ENCODE data around the gene CTNNA1. TPM values are rescaled to one million over a fixed set of nuclear protein-coding genes. Genes with fewer than 3 reads are reported as not detected.

Gene CTNNA1
- total RNA-seq, 3 donors from 2014 or later: 27.0 to 40.3 (median 32.2) TPM

- peaks cover 19% of the 10 kb centered on the region for H3K4me1 Mint-ChIP-seq (ENCODE audit: low read depth)
- ATAC-seq (peak; percentile 82), DNase-seq (no peak)
- H3K36me3 Mint-ChIP-seq (ENCODE audit: insufficient read depth): peaks cover 7% of the 10 kb centered on the region
- H3K9me3 Mint-ChIP-seq: no peaks in the 10 kb centered on the region
- H3K4me3 Mint-ChIP-seq: no peak overlapping the region
- no peaks in the 10 kb centered on the region for H3K27me3 Mint-ChIP-seq (ENCODE audit: low read depth)
Observed at GRCh38 chr5:138953387-138954256, 200.4 kb downstream of the CTNNA1 start.

- Mint-ChIP-seq H3K9me3 (no peaks in the 10 kb centered on the region), H3K4me3 (no peak overlapping the region), H3K36me3 (ENCODE audit: insufficient read depth) (peaks cover 7% of the 10 kb centered on the region), H3K27me3 (ENCODE audit: low read depth) (no peaks in the 10 kb centered on the region), H3K4me1 (ENCODE audit: low read depth) (peaks cover 19% of the 10 kb centered on the region)
- DNase-seq (no peak), ATAC-seq (no peak)
Observed at GRCh38 chr5:138954257-138955012, 201.2 kb downstream of the CTNNA1 start.

- ATAC-seq: no peak
- Mint-ChIP-seq H3K36me3 (ENCODE audit: insufficient read depth) (peaks cover 3% of the 10 kb centered on the region), H3K4me1 (ENCODE audit: low read depth) (peaks cover 19% of the 10 kb centered on the region), H3K4me3 (no peak overlapping the region), H3K9me3 (no peaks in the 10 kb centered on the region), H3K27me3 (ENCODE audit: low read depth) (no peaks in the 10 kb centered on the region)
- no peak for DNase-seq
Observed at GRCh38 chr5:138955013-138955660, 201.9 kb downstream of the CTNNA1 start.

- ATAC-seq (no peak), DNase-seq (no peak)
- no peaks in the 10 kb centered on the region for H3K9me3 Mint-ChIP-seq
- peaks cover 2% of the 10 kb centered on the region for H3K36me3 Mint-ChIP-seq (ENCODE audit: insufficient read depth)
- peaks cover 19% of the 10 kb centered on the region for H3K4me1 Mint-ChIP-seq (ENCODE audit: low read depth)
- no peaks in the 10 kb centered on the region for H3K27me3 Mint-ChIP-seq (ENCODE audit: low read depth)
- H3K4me3 Mint-ChIP-seq: no peak overlapping the region
Observed at GRCh38 chr5:138955671-138956295, 202.6 kb downstream of the CTNNA1 start.

GRCh38 chr5:138956801-138957200, 203.6 kb downstream of the CTNNA1 start:
- Mint-ChIP-seq H3K9me3 (no peaks in the 10 kb centered on the region), H3K4me3 (no peak overlapping the region)
- no peak for ATAC-seq

GRCh38 chr5:138960145-138960692, 207.0 kb downstream of the CTNNA1 start:
- DNase-seq (no peak), ATAC-seq (no peak)
- no peaks in the 10 kb centered on the region for H3K9me3 Mint-ChIP-seq

More at GRCh38 chr5:138956801-138957200, 203.6 kb downstream of the CTNNA1 start:
- no peak for DNase-seq
- H3K36me3 Mint-ChIP-seq (ENCODE audit: insufficient read depth): no peaks in the 10 kb centered on the region
- H3K4me1 Mint-ChIP-seq (ENCODE audit: low read depth): peaks cover 19% of the 10 kb centered on the region
- no peaks in the 10 kb centered on the region for H3K27me3 Mint-ChIP-seq (ENCODE audit: low read depth)

GRCh38 chr5:138961221-138961620, 208.0 kb downstream of the CTNNA1 start:
- ATAC-seq: no peak
- Mint-ChIP-seq H3K9me3 (no peaks in the 10 kb centered on the region), H3K36me3 (ENCODE audit: insufficient read depth) (no peaks in the 10 kb centered on the region), H3K4me3 (no peak overlapping the region), H3K27me3 (ENCODE audit: low read depth) (no peaks in the 10 kb centered on the region), H3K4me1 (ENCODE audit: low read depth) (no peaks in the 10 kb centered on the region)
- no peak for DNase-seq

More at GRCh38 chr5:138960145-138960692, 207.0 kb downstream of the CTNNA1 start:
- H3K4me3 Mint-ChIP-seq: no peak overlapping the region
- no peaks in the 10 kb centered on the region for H3K4me1 Mint-ChIP-seq (ENCODE audit: low read depth)
- H3K36me3 Mint-ChIP-seq (ENCODE audit: insufficient read depth): no peaks in the 10 kb centered on the region
- H3K27me3 Mint-ChIP-seq (ENCODE audit: low read depth): no peaks in the 10 kb centered on the region

- no peak overlapping the region for H3K4me3 Mint-ChIP-seq
- no peak for DNase-seq
- no peaks in the 10 kb centered on the region for H3K4me1 Mint-ChIP-seq (ENCODE audit: low read depth)
- ATAC-seq: no peak
- H3K27me3 Mint-ChIP-seq (ENCODE audit: low read depth): no peaks in the 10 kb centered on the region
- H3K9me3 Mint-ChIP-seq: no peaks in the 10 kb centered on the region
- H3K36me3 Mint-ChIP-seq (ENCODE audit: insufficient read depth): no peaks in the 10 kb centered on the region
Observed at GRCh38 chr5:138961729-138962128, 208.5 kb downstream of the CTNNA1 start.

GRCh38 chr5:138962614-138963370, 209.6 kb downstream of the CTNNA1 start:
- ATAC-seq: no peak
- Mint-ChIP-seq H3K4me3 (no peak overlapping the region), H3K27me3 (ENCODE audit: low read depth) (no peaks in the 10 kb centered on the region), H3K4me1 (ENCODE audit: low read depth) (no peaks in the 10 kb centered on the region), H3K36me3 (ENCODE audit: insufficient read depth) (no peaks in the 10 kb centered on the region), H3K9me3 (no peaks in the 10 kb centered on the region)
- no peak for DNase-seq

GRCh38 chr5:138963763-138964371, 210.6 kb downstream of the CTNNA1 start:
- no peaks in the 10 kb centered on the region for H3K27me3 Mint-ChIP-seq (ENCODE audit: low read depth)
- ATAC-seq (no peak), DNase-seq (no peak)
- no peaks in the 10 kb centered on the region for H3K4me1 Mint-ChIP-seq (ENCODE audit: low read depth)
- H3K9me3 Mint-ChIP-seq: no peaks in the 10 kb centered on the region
- H3K4me3 Mint-ChIP-seq: no peak overlapping the region
- H3K36me3 Mint-ChIP-seq (ENCODE audit: insufficient read depth): no peaks in the 10 kb centered on the region

- H3K27me3 Mint-ChIP-seq (ENCODE audit: low read depth): no peaks in the 10 kb centered on the region
- no peaks in the 10 kb centered on the region for H3K36me3 Mint-ChIP-seq (ENCODE audit: insufficient read depth)
- H3K4me3 Mint-ChIP-seq: no peak overlapping the region
- DNase-seq (no peak), ATAC-seq (no peak)
- no peaks in the 10 kb centered on the region for H3K4me1 Mint-ChIP-seq (ENCODE audit: low read depth)
- no peaks in the 10 kb centered on the region for H3K9me3 Mint-ChIP-seq
Observed at GRCh38 chr5:138964647-138965201, 211.5 kb downstream of the CTNNA1 start.

- Mint-ChIP-seq H3K27me3 (ENCODE audit: low read depth) (no peaks in the 10 kb centered on the region), H3K4me1 (ENCODE audit: low read depth) (no peaks in the 10 kb centered on the region), H3K36me3 (ENCODE audit: insufficient read depth) (no peaks in the 10 kb centered on the region), H3K4me3 (no peak overlapping the region), H3K9me3 (no peaks in the 10 kb centered on the region)
- ATAC-seq (no peak), DNase-seq (no peak)
Observed at GRCh38 chr5:138965626-138966025, 212.4 kb downstream of the CTNNA1 start.

All from activated T-cell treated with anti-CD3 and anti-CD28 coated beads, Interleukin-2, amount 50 U/mL, for 4 hours (primary cell).